Neural cell (in vitro differentiated cells): ENCODE measurements around the gene SLC6A9. TPM values are rescaled to one million over a fixed set of nuclear protein-coding genes. Genes with fewer than 3 reads are reported as not detected.

Experiments
- H2AFZ ChIP-seq: fragments of 200-600, 300-800 bp; sonication (generic), shearing (Covaris generic); 2 replicates; pipeline ENCODE4 v1.6.0; 2014; ENCODE audit warnings: low read depth, mild to moderate bottlenecking, antibody characterized with exemption, low read length, moderate library complexity
- H3F3A ChIP-seq: fragments of 200-600 bp; shearing (Covaris generic); 2 replicates; pipeline ENCODE4 v1.6.1; 2016; ENCODE audit warnings: mild to moderate bottlenecking, moderate library complexity, mixed read lengths, antibody characterized with exemption, low read length; ENCODE audit not compliant: insufficient read depth, poor library complexity, severe bottlenecking
- H3K27ac ChIP-seq: fragments of 200-600, 300-800 bp; sonication (generic), shearing (Covaris generic); 2 replicates; pipeline ENCODE4 v1.5.1; 2014; ENCODE audit warnings: mild to moderate bottlenecking, low read length, moderate library complexity
- H3K27me3 ChIP-seq: fragments of 300-800, 200-600 bp; sonication (generic), shearing (Covaris generic); 2 replicates; pipeline ENCODE4 v1.6.0; 2014; ENCODE audit warnings: mild to moderate bottlenecking, low read depth, low read length, moderate library complexity; ENCODE audit not compliant: insufficient read depth
- H3K36me3 ChIP-seq: fragments of 300-800, 200-600 bp; sonication (generic), shearing (Covaris generic); 2 replicates; pipeline ENCODE4 v1.5.1; 2014; ENCODE audit warnings: mild to moderate bottlenecking, antibody characterized with exemption, low read length, moderate library complexity; ENCODE audit not compliant: insufficient read depth
- H3K4me2 ChIP-seq: fragments of 300-800, 200-600 bp; sonication (generic), shearing (Covaris generic); 2 replicates; pipeline ENCODE4 v1.6.0; 2014; ENCODE audit warnings: mild to moderate bottlenecking, low read length
- H3K4me3 ChIP-seq: fragments of 300-800, 200-600 bp; sonication (generic), shearing (Covaris generic); 2 replicates; pipeline ENCODE4 v1.5.1; 2014; ENCODE audit warnings: mild to moderate bottlenecking, low read length, moderate library complexity
- H3K79me2 ChIP-seq: fragments of 200-600 bp; shearing (Covaris generic); replicated peaks from 2 replicates; pipeline ENCODE4 v1.6.0; 2014; ENCODE audit warnings: mild to moderate bottlenecking, low read length, moderate library complexity; ENCODE audit not compliant: insufficient read depth
- H3K9ac ChIP-seq: fragments of 300-800, 200-600 bp; sonication (generic), shearing (Covaris generic); 2 replicates; pipeline ENCODE4 v1.6.1; 2016; ENCODE audit warnings: mild to moderate bottlenecking, low read length, mixed read lengths
- H3K9me2 ChIP-seq: fragments of 200-600 bp; shearing (Covaris generic); 2 replicates; pipeline ENCODE4 v1.6.1; 2016; ENCODE audit warnings: mild to moderate bottlenecking, low read length, mixed read lengths; ENCODE audit not compliant: insufficient read depth
- H3K9me3 ChIP-seq: fragments of 200-600, 300-800 bp; sonication (generic), shearing (Covaris generic); 2 replicates; pipeline ENCODE4 v1.6.1; 2016; ENCODE audit warnings: mild to moderate bottlenecking, mixed run types, low read length, moderate library complexity, mixed read lengths
- H4K20me1 ChIP-seq: fragments of 200-600 bp; shearing (Covaris generic); 2 replicates; pipeline ENCODE4 v1.6.1; 2016; ENCODE audit warnings: mild to moderate bottlenecking, mixed run types; ENCODE audit not compliant: insufficient read depth
- EP300 ChIP-seq: fragments of 450-650 bp; conservative IDR thresholded peaks from 2 replicates; pipeline ENCODE4 v1.6.1; 2014; ENCODE audit warnings: antibody characterized with exemption, mild to moderate bottlenecking, moderate library complexity; ENCODE audit not compliant: poor library complexity, severe bottlenecking
- EZH2 ChIP-seq: fragments of 200-600, 300-800 bp; shearing (Covaris generic), sonication (generic); IDR thresholded peaks from 2 replicates; pipeline ENCODE4 v1.6.1; 2014; ENCODE audit warnings: antibody characterized with exemption, low read length, borderline replicate concordance, mild to moderate bottlenecking; ENCODE audit not compliant: insufficient read depth, poor library complexity, severe bottlenecking
- MXI1 ChIP-seq: fragments of 450-650 bp; conservative IDR thresholded peaks from 2 replicates; pipeline ENCODE4 v1.6.1; 2014; ENCODE audit warnings: antibody characterized with exemption, mild to moderate bottlenecking; ENCODE audit not compliant: poor library complexity, severe bottlenecking
- POLR2AphosphoS5 ChIP-seq: IDR thresholded peaks from 2 replicates; pipeline ENCODE4 v1.6.1; 2012
- RAD21 ChIP-seq: fragments of 450-650 bp; conservative IDR thresholded peaks from 2 replicates; pipeline ENCODE4 v1.6.1; 2014; ENCODE audit warnings: antibody characterized with exemption, mild to moderate bottlenecking, moderate library complexity
- SMC3 ChIP-seq: fragments of 450-650 bp; conservative IDR thresholded peaks from 2 replicates; pipeline ENCODE4 v1.6.1; 2014; ENCODE audit warnings: antibody characterized with exemption, mild to moderate bottlenecking, moderate library complexity; ENCODE audit not compliant: poor library complexity
- TAF1 ChIP-seq: IDR thresholded peaks from 2 replicates; pipeline ENCODE4 v1.6.1; 2012; ENCODE audit warnings: low read depth
- polyA plus RNA-seq: library from polyadenylated mRNA; depleted of rRNA; stranded (reverse); fragments of >200 nt; gene quantifications from 2 replicates; pipeline ENCODE4 v1.2.3, GENCODE V29; 2014
- TF ChIP-seq, protein P1 (sequence below): IDR thresholded peaks from 2 replicates; pipeline ENCODE4 v1.6.1; 2012; ENCODE audit warnings: borderline replicate concordance
- TF ChIP-seq, protein P2 (sequence below): fragments of 450-650 bp; IDR thresholded peaks from 2 replicates; pipeline ENCODE4 v1.5.1; 2014; ENCODE audit warnings: antibody characterized with exemption, mild to moderate bottlenecking, moderate library complexity; ENCODE audit not compliant: poor library complexity, severe bottlenecking

The SLC6A9 gene
- polyA plus RNA-seq, 1 donor from 2014 or later = 1.3 TPM

DNA sequence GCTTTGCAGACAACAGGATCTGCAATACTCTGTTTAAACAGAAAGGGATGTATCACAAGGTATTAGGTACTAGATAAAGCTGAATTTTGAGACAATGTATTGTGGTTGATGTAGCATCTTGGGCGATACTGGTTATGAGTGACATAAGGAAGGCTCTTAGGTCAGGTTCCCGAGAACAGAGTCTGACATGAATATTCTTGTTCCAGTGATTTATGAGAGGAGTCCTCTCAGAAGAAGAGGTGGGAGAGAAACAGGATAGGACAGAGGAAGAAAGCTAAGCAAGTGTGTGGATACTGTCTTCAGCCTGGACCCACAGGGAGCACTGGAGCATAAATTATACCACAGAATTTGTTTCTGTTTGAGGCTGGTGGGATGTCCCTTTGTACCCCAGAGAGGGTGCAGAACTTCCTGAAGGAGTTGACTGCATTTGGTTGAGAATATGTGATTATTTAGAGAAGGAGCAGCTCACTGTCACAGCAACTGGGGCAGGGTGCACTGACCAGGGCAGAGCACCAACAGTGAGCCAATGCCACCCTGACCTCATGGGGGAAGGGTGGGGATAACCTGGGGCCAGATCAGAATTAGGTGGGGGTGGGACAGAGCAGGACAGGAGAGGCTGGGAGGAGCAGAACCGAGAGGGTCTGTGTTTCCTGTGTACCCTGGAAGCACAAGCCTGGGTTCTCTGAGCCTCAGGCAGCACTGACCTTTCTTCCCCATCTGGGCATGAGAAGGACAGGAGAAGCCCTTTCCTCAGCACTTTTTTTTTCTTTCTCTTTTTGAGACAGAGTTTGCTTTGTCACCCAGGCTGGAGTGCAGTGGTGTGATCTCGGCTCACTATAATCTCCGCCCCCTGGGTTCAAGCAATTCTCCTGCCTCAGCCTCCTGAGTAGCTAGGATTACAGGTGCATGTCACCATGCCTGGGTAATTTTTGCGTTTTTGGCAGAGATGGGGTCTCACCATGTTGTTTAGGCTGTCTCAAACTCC, 36.3 kb upstream of the SLC6A9 start:
- Histone ChIP-seq H3K36me3 (no peaks in the 10 kb centered on the region), H3K9me3 (no peaks in the 10 kb centered on the region), H3K4me2 (no peak overlapping the region), H3K9ac (no peak overlapping the region), H3K27me3 (no peaks in the 10 kb centered on the region), H3K9me2 (no peaks in the 10 kb centered on the region), H3K79me2 (no peaks in the 10 kb centered on the region), H2AFZ (no peak overlapping the region), H3F3A (no peaks in the 10 kb centered on the region), H3K27ac (no peak overlapping the region), H4K20me1 (no peaks in the 10 kb centered on the region), H3K4me3 (no peak overlapping the region)
- TF ChIP-seq MXI1 (no peak), TAF1 (no peak), RAD21 (no peak), POLR2AphosphoS5 (no peak), SMC3 (no peak), EP300 (no peak), EZH2 (no peak)
- TF ChIP-seq, protein P1, sequence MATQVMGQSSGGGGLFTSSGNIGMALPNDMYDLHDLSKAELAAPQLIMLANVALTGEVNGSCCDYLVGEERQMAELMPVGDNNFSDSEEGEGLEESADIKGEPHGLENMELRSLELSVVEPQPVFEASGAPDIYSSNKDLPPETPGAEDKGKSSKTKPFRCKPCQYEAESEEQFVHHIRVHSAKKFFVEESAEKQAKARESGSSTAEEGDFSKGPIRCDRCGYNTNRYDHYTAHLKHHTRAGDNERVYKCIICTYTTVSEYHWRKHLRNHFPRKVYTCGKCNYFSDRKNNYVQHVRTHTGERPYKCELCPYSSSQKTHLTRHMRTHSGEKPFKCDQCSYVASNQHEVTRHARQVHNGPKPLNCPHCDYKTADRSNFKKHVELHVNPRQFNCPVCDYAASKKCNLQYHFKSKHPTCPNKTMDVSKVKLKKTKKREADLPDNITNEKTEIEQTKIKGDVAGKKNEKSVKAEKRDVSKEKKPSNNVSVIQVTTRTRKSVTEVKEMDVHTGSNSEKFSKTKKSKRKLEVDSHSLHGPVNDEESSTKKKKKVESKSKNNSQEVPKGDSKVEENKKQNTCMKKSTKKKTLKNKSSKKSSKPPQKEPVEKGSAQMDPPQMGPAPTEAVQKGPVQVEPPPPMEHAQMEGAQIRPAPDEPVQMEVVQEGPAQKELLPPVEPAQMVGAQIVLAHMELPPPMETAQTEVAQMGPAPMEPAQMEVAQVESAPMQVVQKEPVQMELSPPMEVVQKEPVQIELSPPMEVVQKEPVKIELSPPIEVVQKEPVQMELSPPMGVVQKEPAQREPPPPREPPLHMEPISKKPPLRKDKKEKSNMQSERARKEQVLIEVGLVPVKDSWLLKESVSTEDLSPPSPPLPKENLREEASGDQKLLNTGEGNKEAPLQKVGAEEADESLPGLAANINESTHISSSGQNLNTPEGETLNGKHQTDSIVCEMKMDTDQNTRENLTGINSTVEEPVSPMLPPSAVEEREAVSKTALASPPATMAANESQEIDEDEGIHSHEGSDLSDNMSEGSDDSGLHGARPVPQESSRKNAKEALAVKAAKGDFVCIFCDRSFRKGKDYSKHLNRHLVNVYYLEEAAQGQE = no peak
- TF ChIP-seq, protein P2, sequence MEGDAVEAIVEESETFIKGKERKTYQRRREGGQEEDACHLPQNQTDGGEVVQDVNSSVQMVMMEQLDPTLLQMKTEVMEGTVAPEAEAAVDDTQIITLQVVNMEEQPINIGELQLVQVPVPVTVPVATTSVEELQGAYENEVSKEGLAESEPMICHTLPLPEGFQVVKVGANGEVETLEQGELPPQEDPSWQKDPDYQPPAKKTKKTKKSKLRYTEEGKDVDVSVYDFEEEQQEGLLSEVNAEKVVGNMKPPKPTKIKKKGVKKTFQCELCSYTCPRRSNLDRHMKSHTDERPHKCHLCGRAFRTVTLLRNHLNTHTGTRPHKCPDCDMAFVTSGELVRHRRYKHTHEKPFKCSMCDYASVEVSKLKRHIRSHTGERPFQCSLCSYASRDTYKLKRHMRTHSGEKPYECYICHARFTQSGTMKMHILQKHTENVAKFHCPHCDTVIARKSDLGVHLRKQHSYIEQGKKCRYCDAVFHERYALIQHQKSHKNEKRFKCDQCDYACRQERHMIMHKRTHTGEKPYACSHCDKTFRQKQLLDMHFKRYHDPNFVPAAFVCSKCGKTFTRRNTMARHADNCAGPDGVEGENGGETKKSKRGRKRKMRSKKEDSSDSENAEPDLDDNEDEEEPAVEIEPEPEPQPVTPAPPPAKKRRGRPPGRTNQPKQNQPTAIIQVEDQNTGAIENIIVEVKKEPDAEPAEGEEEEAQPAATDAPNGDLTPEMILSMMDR = no peak

DNA sequence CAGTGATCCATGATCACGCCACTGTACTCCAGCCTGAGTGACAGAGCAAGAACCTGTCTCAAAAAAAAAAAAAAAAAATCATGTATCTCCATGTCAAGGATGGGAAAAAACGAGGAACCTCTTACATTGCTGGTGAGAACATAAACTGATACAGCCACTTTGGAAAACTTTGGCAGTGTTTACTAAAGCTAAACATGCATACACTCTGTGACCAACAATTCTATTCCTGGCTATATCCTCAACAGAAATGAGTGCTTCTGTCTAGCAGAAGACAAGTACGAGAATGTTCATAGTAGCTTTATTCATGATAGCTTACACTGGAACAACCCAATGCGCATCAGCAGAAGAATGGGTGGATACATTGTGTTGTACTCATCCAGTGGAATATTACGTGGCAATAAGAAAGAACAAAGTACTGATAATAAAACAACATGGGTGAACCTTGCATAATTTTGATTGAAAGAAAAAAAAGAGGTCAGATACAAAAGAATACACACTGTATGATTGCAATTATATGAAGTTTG, 31.5 kb upstream of the SLC6A9 start:
- Histone ChIP-seq H3F3A (no peaks in the 10 kb centered on the region), H3K9me3 (no peaks in the 10 kb centered on the region), H3K9ac (no peak overlapping the region), H3K79me2 (no peaks in the 10 kb centered on the region), H4K20me1 (no peaks in the 10 kb centered on the region), H3K27me3 (no peaks in the 10 kb centered on the region), H3K27ac (no peak overlapping the region), H2AFZ (no peak overlapping the region), H3K4me2 (no peak overlapping the region), H3K9me2 (no peaks in the 10 kb centered on the region), H3K4me3 (no peak overlapping the region), H3K36me3 (no peaks in the 10 kb centered on the region)
- TF ChIP-seq, protein P1 = no peak
- TF ChIP-seq TAF1 (no peak), RAD21 (no peak), MXI1 (no peak), EP300 (no peak), EZH2 (no peak), POLR2AphosphoS5 (no peak), SMC3 (no peak)
- TF ChIP-seq, protein P2 = no peak
